HT-29 (cell line): ENCODE results near the gene ZSCAN12. TPM values are rescaled to one million over a fixed set of nuclear protein-coding genes. Genes with fewer than 3 reads are reported as not detected.
"Not testable (repeated sequence)": the region's sequence is repeated elsewhere in the genome, so short reads cannot be mapped to it uniquely, and the experiment has no call there.

Source experiments
- DNase-seq: peaks from one replicate; pipeline ENCODE4 v3.0.0-alpha.2; 2015; ENCODE audit warnings: low spot score
- total RNA-seq: library from RNA; depleted of rRNA; stranded (reverse); fragments of >200 nt; shearing (Covaris generic); gene quantifications from 2 replicates; pipeline ENCODE4 v1.2.3, GENCODE V29; 2014

The ZSCAN12 gene
- total RNA-seq, 1 experiment from 2014 or later, result 2.1 TPM

GRCh38 chr6:28395918-28396317 lies 3.6 kb downstream of the ZSCAN12 start:
- no peak for DNase-seq

DNA sequence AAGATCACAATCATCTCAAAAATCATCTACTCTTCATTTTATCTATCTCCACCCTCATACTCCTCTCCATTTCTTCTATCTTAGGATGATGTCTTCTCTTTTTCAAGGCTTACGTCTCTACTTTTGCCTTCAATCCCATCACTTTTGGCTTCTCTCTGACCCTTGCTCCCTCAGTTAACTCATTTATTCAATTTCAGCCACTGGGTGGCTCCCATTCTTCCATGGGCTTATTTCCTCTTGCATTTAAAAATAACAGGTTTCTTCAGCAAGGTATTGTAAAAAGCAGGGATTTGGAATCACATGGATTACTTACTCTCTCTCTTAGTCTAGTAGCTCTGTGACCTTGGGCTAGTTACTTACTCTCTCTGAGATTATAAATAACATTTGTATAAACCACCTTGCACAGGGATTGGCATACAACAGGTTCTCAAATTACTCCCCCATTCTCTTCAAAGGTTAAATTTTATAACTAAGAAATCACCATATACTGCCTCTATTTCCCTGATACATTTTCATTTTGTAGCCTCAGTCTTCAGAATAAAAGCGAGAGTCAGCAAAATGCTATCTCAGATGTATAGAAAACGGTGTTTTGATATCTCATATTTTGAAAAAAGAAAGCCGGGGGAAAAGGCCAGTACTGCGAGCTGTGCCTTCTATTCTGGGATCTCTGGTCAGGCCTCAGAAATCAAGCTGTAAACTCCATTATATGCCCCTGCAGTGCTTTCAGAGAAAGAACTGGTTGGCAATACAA lies 5.5 kb downstream of the ZSCAN12 start:
- DNase-seq, result peak; percentile 36

- DNase-seq, result no peak
Measured at GRCh38 chr6:28390688-28391087, 8.9 kb downstream of the ZSCAN12 start.

DNA sequence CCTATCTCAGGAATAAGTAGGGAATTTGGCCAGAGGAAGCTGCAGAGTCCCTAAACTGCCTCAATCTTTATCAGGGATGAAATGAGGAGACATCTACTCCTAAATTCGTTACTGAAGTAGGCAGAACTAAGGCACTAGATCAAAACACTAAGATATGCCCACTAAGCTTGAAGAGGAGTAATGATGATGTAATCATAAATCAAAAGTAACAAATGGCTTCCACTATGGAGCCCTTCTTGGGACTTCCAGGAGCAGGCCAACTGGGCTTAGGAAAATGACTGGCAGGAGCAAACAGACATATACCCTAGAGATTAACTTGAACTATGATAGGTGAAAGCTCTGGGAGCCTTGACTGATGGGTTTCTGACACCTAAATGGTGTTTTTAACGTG lies 15.4 kb downstream of the ZSCAN12 start:
- no peak for DNase-seq

- peak; percentile 90 for DNase-seq
Measured at GRCh38 chr6:28383235-28384142, 16.1 kb downstream of the ZSCAN12 start.

GRCh38 chr6:28380381-28380780 lies 19.2 kb downstream of the ZSCAN12 start:
- no peak for DNase-seq

DNA sequence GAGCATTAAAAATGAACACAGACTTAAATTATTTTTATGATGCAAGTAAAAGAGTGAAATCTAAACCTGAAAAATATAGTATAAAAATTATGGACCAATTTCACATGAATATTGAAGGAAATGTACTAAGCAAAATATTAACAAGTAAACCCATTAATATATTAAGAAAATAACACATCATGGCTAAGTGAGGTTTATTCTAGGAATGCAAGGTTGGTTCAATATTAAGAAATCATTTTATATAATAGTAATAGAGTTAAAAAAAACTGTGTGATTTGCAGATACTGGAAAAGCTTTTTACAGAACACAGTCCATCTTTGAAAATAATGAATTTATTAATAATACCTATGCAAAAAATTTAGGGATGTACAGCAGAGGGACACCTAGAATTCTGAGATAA lies 20.9 kb downstream of the ZSCAN12 start:
- DNase-seq, result no peak

DNA sequence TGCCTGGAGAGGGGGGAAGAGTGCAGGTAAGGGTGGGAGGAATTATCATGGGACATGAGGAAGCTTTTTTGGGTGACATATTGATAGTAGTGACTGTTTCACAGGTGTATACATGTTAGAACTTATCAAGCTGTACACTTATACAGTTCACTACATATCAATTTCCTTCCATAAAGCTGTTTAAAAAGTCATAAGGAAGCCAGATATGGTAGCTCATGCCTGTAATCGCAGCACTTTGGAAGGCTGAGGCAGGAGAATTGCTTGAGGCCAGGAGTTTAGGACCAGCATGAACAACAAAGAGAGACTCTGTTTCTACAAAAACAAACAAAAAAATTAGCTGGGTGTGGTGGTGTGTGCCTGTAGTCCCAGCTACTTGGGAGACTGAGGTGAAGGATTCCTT lies 21.7 kb downstream of the ZSCAN12 start:
- no peak for DNase-seq

GRCh38 chr6:28373925-28374324 lies 25.6 kb downstream of the ZSCAN12 start:
- no peak for DNase-seq

DNA sequence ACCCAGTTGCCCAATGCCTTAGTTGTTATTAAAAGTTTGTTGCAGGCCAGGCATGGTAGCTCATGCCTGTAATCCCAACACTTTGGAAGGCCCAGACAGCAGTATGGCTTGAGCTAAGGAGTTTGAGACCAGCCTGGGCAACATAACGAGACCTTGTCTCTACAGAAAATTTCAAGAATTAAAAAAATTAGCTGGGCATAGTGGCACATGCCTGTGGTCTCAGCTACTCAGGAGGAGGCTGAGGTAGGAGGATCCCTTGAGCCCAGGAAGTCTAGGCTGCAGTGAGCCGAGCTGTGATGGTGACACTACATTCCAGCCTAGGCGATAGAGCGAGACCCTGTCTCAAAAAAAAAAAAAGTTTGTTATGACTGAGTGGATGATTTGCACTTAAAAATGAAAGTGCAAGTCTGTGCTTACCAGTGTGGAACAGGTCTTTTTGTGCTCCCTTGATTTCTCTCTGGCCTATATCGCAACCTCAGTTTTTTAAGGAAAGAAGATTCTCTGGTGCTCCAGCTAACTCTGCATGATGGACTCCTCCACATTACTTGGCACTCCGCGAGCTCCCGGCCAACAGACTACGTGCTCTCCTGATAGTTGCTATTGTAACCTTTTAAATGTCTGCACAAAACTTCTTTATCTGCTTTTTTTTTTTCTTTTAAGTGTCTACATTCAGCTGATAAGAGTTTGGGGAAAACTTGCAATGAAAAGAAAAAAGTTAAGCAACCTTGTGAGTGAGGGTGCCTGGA lies 27.7 kb downstream of the ZSCAN12 start:
- DNase-seq, result no peak

DNA sequence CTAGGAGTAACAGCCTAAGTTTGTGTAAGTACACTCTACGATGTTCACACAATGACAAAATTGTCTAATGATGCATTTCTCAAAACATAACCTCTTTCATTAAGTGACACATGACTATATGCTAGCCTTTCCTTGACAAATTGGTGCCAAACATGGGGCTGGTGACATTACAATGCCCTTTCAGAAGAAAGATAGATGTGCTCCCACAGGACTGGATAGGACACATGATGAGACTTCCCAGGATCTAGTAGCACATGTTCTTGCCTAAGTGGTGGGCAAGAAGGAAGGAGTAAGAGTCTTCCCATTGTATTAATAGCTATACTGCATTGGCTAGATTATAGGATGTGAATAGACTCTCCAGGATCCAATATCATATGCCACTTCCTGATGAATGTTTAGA lies 28.3 kb downstream of the ZSCAN12 start:
- DNase-seq, result no peak

DNA sequence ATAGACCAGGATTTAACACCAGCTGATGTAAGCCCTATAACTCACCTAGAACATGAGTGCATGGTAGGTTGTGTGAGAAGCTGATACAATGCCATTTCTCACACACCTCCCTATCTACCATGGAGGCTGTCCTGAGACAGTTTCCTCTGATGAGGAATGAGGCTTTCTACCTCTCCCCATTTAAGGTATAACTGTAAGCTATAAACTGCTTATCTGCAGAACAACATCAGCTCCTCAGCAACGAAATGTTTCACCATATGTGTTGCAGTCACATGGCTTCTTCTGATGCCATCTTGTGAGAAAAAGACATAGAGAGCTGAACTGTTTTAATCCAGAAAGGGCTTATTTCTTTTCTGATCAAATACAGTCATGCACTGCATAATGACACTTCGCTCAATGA lies 29.1 kb downstream of the ZSCAN12 start:
- no peak for DNase-seq

- no peak for DNase-seq
Measured at GRCh38 chr6:28369463-28369862, 30.1 kb downstream of the ZSCAN12 start.

- no peak for DNase-seq
Measured at GRCh38 chr6:28368522-28368921, 31.0 kb downstream of the ZSCAN12 start.

DNA sequence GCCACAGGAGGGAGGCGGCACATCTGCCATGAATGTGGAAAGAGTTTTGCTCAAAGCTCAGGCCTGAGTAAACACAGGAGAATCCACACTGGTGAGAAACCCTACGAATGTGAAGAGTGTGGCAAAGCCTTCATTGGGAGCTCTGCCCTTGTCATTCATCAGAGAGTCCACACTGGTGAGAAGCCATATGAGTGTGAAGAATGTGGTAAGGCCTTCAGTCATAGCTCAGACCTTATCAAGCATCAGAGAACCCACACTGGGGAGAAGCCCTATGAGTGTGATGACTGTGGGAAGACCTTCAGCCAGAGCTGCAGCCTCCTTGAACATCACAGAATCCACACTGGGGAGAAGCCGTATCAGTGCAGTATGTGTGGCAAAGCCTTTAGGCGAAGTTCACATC lies 34.0 kb downstream of the ZSCAN12 start:
- not testable (repeated sequence) for DNase-seq

- no peak for DNase-seq
Measured at GRCh38 chr6:28360961-28361360, 38.6 kb downstream of the ZSCAN12 start.

- not testable (repeated sequence) for DNase-seq
Measured at GRCh38 chr6:28359562-28359961, 40.0 kb downstream of the ZSCAN12 start.

DNA sequence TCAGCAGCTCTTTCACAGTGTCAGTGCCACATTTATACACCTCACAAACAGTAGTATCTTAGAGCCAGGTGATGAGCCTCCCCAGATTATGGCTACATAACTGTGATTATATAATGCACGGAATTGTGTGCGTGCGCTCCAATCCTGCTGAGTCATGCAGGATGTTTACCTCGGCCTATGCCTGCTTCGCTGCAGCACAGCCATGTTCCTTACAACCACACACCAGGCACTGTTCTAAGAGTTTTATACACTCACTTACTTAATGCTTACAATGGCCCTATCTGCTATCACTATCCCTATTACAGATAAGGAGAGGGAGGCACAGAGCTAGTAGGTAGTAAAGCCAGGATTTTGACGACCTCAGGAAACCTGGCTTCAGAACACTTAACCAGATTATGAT lies 42.5 kb downstream of the ZSCAN12 start:
- DNase-seq, result no peak

DNA sequence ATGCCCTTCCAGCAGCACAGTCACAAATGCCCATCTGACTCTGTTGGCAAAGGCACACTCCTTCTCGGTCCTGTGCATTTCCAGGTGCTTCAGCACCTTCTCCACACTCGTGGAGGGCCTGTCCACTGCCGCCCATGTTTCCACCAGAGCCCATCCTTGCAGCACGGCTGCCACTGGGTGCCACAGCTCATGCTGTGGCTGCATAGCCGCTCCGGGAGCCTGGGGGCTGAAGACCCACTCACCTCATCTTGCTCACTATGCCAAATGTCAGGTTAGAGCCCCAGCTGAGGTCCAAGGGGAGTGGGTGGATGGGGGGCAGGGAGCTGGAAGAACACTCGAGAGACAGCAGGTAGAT lies 42.9 kb downstream of the ZSCAN12 start:
- DNase-seq, result no peak

DNA sequence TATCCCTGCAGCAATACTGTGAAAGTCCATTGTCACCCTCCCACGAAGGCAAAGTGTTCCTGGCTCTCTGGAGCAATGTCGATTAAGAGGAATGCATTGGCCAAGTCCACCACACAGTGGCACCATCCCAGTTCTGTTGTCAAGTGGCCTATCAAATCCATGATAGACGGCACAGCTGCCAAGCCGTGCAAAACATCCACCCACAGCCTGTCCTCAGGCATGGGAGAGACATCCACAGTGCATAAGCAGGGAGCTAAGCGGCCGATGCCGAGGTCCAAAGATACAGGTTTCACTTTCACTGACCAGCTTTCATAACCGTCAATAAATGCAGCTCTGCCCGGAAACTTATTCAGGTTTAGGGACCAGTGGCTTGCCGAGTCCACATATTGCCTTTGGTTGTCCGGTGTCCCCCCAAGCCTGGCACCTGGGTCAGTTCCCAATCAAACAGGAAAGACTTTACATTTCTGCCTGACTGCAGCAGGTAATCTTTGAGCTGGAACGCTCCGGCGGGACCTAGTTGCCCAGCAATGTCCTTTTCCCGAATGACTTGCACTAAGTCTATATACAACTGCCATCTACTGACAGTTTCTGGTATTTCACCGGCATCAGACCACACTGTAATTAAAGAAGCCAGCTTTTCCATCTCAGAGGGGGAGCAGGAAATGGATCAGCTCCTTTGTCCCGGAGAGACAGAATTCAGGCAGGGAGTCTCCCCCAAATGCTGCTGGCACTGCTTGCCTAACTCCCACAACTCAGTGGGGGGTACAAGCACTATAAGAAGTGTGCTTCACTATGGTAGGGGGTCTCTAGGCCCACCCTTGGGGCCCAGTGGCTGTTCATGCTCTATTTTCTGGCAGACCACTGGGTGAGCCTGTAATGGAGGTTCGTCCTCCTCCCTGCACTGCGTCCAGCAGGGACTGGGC lies 43.5 kb downstream of the ZSCAN12 start:
- DNase-seq, result peak; percentile 92
